ENCODE results near the gene ZC3HAV1. TPM values are rescaled to one million over a fixed set of nuclear protein-coding genes. Genes with fewer than 3 reads are reported as not detected.

The ZC3HAV1 gene
- polyA plus RNA-seq, 1 donor (not counting 4 experiments of a cell fraction or from before 2014, with no cell fraction given), result 31.7 TPM

- Histone ChIP-seq H3K4me3 (ENCODE audit: control insufficient read depth in 2 of 3, extremely low read depth in 1 of 3, insufficient read depth in 2 of 3, low read depth in 1 of 3, low read length in 3 of 3) (no peak overlapping the region), H3K27me3 (ENCODE audit: control insufficient read depth, extremely low read depth, insufficient read depth, low read length) (peaks cover 3% of the 10 kb centered on the region), H3K9me3 (ENCODE audit: control insufficient read depth, low read depth, low read length) (no peaks in the 10 kb centered on the region), H3K79me2 (ENCODE audit: control insufficient read depth, insufficient read depth, low read length) (no peaks in the 10 kb centered on the region), H2AFZ (ENCODE audit: control insufficient read depth, low read length) (no peak overlapping the region), H3K9me1 (ENCODE audit: control insufficient read depth, extremely low read depth, insufficient read depth, low read length) (no peaks in the 10 kb centered on the region), H3K4me2 (ENCODE audit: control insufficient read depth, extremely low read depth, insufficient read depth, low read depth, low read length) (peak overlapping the region; percentile 84), H4K20me1 (ENCODE audit: control insufficient read depth, extremely low read depth, insufficient read depth, low read length) (no peaks in the 10 kb centered on the region), H3K9ac (ENCODE audit: control insufficient read depth, extremely low read depth, insufficient read depth, low read length) (no peak overlapping the region), H3K4me1 (ENCODE audit: control insufficient read depth, extremely low read depth, insufficient read depth, low read length) (peaks cover 15% of the 10 kb centered on the region), H3K27ac (ENCODE audit: control insufficient read depth, insufficient read depth, low read length) (no peak overlapping the region), H3K36me3 (ENCODE audit: control insufficient read depth in 2 of 2, extremely low read depth in 1 of 2, insufficient read depth in 2 of 2, low read length in 2 of 2) (no peaks in the 10 kb centered on the region)
- dilution Hi-C loops (cut with MboI; ENCODE audit: extremely low pct_ligation_motif_present, low sequenced_read_pairs), result no loop called here
- TF ChIP-seq CTCF (optimal IDR thresholded peaks at IDR 0.05 in 1 of 3, IDR thresholded peaks at IDR 0.05 in 1 of 3, conservative IDR thresholded peaks at IDR 0.05 in 1 of 3; ENCODE audit: extremely low read depth in 1 of 3, insufficient read depth in 2 of 3, low read length in 3 of 3) (no peak), EZH2 (IDR thresholded peaks at IDR 0.05; ENCODE audit: low read length) (no peak)
- FAIRE-seq (no peak), DNase-seq (ENCODE audit: low read depth, low spot score) (no peak)
These were observed 9.4 kb upstream of the ZC3HAV1 start for GRCh38 chr7:139118805-139119485.

GRCh38 chr7:139118234-139118804, 8.8 kb upstream of the ZC3HAV1 start:
- Histone ChIP-seq H3K27me3 (ENCODE audit: control insufficient read depth, extremely low read depth, insufficient read depth, low read length) (peaks cover 3% of the 10 kb centered on the region), H3K27ac (ENCODE audit: control insufficient read depth, insufficient read depth, low read length) (no peak overlapping the region), H3K9me3 (ENCODE audit: control insufficient read depth, low read depth, low read length) (no peaks in the 10 kb centered on the region), H3K9ac (ENCODE audit: control insufficient read depth, extremely low read depth, insufficient read depth, low read length) (no peak overlapping the region), H3K36me3 (ENCODE audit: control insufficient read depth in 2 of 2, extremely low read depth in 1 of 2, insufficient read depth in 2 of 2, low read length in 2 of 2) (no peaks in the 10 kb centered on the region), H3K4me2 (ENCODE audit: control insufficient read depth, extremely low read depth, insufficient read depth, low read depth, low read length) (peak overlapping the region; percentile 84), H4K20me1 (ENCODE audit: control insufficient read depth, extremely low read depth, insufficient read depth, low read length) (no peaks in the 10 kb centered on the region), H2AFZ (ENCODE audit: control insufficient read depth, low read length) (no peak overlapping the region), H3K4me3 (ENCODE audit: control insufficient read depth in 2 of 3, extremely low read depth in 1 of 3, insufficient read depth in 2 of 3, low read depth in 1 of 3, low read length in 3 of 3) (peak overlapping the region in 1 of 3 experiments; percentile 27), H3K79me2 (ENCODE audit: control insufficient read depth, insufficient read depth, low read length) (no peaks in the 10 kb centered on the region), H3K9me1 (ENCODE audit: control insufficient read depth, extremely low read depth, insufficient read depth, low read length) (no peaks in the 10 kb centered on the region), H3K4me1 (ENCODE audit: control insufficient read depth, extremely low read depth, insufficient read depth, low read length) (peaks cover 15% of the 10 kb centered on the region)
- DNase-seq (ENCODE audit: low read depth, low spot score), result peak; percentile 61
- FAIRE-seq, result peak; percentile 76
- dilution Hi-C loops (cut with MboI; ENCODE audit: extremely low pct_ligation_motif_present, low sequenced_read_pairs), result no loop called here
- no peak for TF ChIP-seq EZH2 (IDR thresholded peaks at IDR 0.05; ENCODE audit: low read length)
- TF ChIP-seq CTCF (optimal IDR thresholded peaks at IDR 0.05 in 1 of 3, IDR thresholded peaks at IDR 0.05 in 1 of 3, conservative IDR thresholded peaks at IDR 0.05 in 1 of 3; ENCODE audit: extremely low read depth in 1 of 3, insufficient read depth in 2 of 3, low read length in 3 of 3), result peak in 2 of 3 experiments; percentile 11 to 38
